ENCODE results near the gene TOMM40L. TPM values are rescaled to one million over a fixed set of nuclear protein-coding genes. Genes with fewer than 3 reads are reported as not detected.
A peak's percentile ranks its signal among the peaks of the same experiment; 100 is the strongest.

Gene TOMM40L
- total RNA-seq, result 11.4 and 15.7 TPM in 2 replicates
- polyA plus RNA-seq, result 14.5 and 15.7 TPM in 2 replicates

GRCh38 chr1:161225534-161226319 lies at the start of gene TOMM40L:
TSS of gene TOMM40L (plus strand) at chr1:161226060. CDS start at chr1:161226490, 430 bp downstream.
- H3K4me1 ChIP-seq (ENCODE audit: insufficient read depth), result peaks cover 10% of the 10 kb centered on the region
- WGBS (ENCODE audit: low lambda C conversion rate, missing lambda C conversion rate), result 11% methylated on average over 16 of the region's 16 CpGs

GRCh38 chr1:161176468-161177111 lies 49.3 kb upstream of the TOMM40L start:
- Histone ChIP-seq H3K9me2 (replicated peaks; ENCODE audit: insufficient read depth) (no peaks in the 10 kb centered on the region), H2AFZ (peak overlapping the region; percentile 88), H3K4me3 (peak overlapping the region; percentile 74), H3K9me3 (ENCODE audit: low read depth) (no peaks in the 10 kb centered on the region), H3K4me1 (ENCODE audit: insufficient read depth) (peaks cover 8% of the 10 kb centered on the region), H4K20me1 (ENCODE audit: insufficient read depth, poor library complexity, severe bottlenecking) (no peaks in the 10 kb centered on the region), H3K79me2 (peaks cover 17% of the 10 kb centered on the region), H3K27ac (peak overlapping the region; percentile 86), H3K27me3 (no peaks in the 10 kb centered on the region), H3K4me2 (peak overlapping the region; percentile 90), H3K36me3 (replicated peaks; ENCODE audit: insufficient read depth, low read depth) (no peaks in the 10 kb centered on the region)
- no peak for TF ChIP-seq EZH2 (IDR thresholded peaks at IDR 0.05; ENCODE audit: borderline replicate concordance)
- no peak for TF ChIP-seq CTCF (IDR thresholded peaks at IDR 0.05; ENCODE audit: poor library complexity)
- no peak for TF ChIP-seq EZH2phosphoT487 (IDR thresholded peaks at IDR 0.05; ENCODE audit: low read depth, severe bottlenecking, unreplicated experiment)
- DNase-seq (ENCODE audit: low spot score), result no peak
- 18% methylated on average over 17 of the region's 17 CpGs for WGBS (ENCODE audit: low lambda C conversion rate, missing lambda C conversion rate)

More at GRCh38 chr1:161225534-161226319, at the start of gene TOMM40L:
- Histone ChIP-seq H3K27ac (peak within 1 kb of the TSS; percentile 86), H3K4me3 (peak within 1 kb of the TSS; percentile 50), H2AFZ (peak within 1 kb of the TSS; percentile 58), H3K9me3 (ENCODE audit: low read depth) (no peaks in the 10 kb centered on the region), H3K36me3 (replicated peaks; ENCODE audit: insufficient read depth, low read depth) (no peaks in the 10 kb centered on the region), H3K9me2 (replicated peaks; ENCODE audit: insufficient read depth) (no peaks in the 10 kb centered on the region), H3K79me2 (peaks cover 4% of the 10 kb centered on the region), H3K4me2 (peak within 1 kb of the TSS; percentile 79), H3K27me3 (no peaks in the 10 kb centered on the region), H4K20me1 (ENCODE audit: insufficient read depth, poor library complexity, severe bottlenecking) (no peaks in the 10 kb centered on the region)
- TF ChIP-seq CTCF (IDR thresholded peaks at IDR 0.05; ENCODE audit: poor library complexity), result peak; percentile 55
- no peak for TF ChIP-seq EZH2phosphoT487 (IDR thresholded peaks at IDR 0.05; ENCODE audit: low read depth, severe bottlenecking, unreplicated experiment)
- DNase-seq (ENCODE audit: low spot score), result peak; percentile 96

GRCh38 chr1:161177112-161177935 lies 48.5 kb upstream of the TOMM40L start, which contains the start of gene B4GALT3:
TSS of gene B4GALT3 (minus strand) at chr1:161177507. CDS start at chr1:161176060, 1,447 bp downstream.
- WGBS (ENCODE audit: low lambda C conversion rate, missing lambda C conversion rate), result 1% methylated on average over 30 of the region's 50 CpGs
- Histone ChIP-seq H3K4me3 (peak within 1 kb of the TSS; percentile 74), H3K27ac (peak within 1 kb of the TSS; percentile 86), H3K9me3 (ENCODE audit: low read depth) (no peaks in the 10 kb centered on the region), H3K79me2 (peaks cover 17% of the 10 kb centered on the region), H3K27me3 (no peaks in the 10 kb centered on the region), H2AFZ (peak within 1 kb of the TSS; percentile 88), H3K36me3 (replicated peaks; ENCODE audit: insufficient read depth, low read depth) (no peaks in the 10 kb centered on the region), H3K9me2 (replicated peaks; ENCODE audit: insufficient read depth) (no peaks in the 10 kb centered on the region), H4K20me1 (ENCODE audit: insufficient read depth, poor library complexity, severe bottlenecking) (no peaks in the 10 kb centered on the region), H3K4me2 (peak within 1 kb of the TSS; percentile 90), H3K4me1 (ENCODE audit: insufficient read depth) (peaks cover 8% of the 10 kb centered on the region)
- no peak for TF ChIP-seq EZH2phosphoT487 (IDR thresholded peaks at IDR 0.05; ENCODE audit: low read depth, severe bottlenecking, unreplicated experiment)
- TF ChIP-seq CTCF (IDR thresholded peaks at IDR 0.05; ENCODE audit: poor library complexity), result peak; percentile 24
- peak; percentile 93 for DNase-seq (ENCODE audit: low spot score)

Data from hepatocyte (in vitro differentiated cells).